GM19395 (cell line): Measurements from ENCODE around the gene TREM2.
"Not testable (repeated sequence)": the region's sequence is repeated elsewhere in the genome, so short reads cannot be mapped to it uniquely, and the experiment has no call there.

Source experiments
- ATAC-seq: cut with Tn5 transposase; IDR thresholded peaks from one replicate; pipeline ENCODE4 v1.9.1; 2021; ENCODE audit warnings: mild to moderate bottlenecking, moderate library complexity; ENCODE audit not compliant: unreplicated experiment

The TREM2 gene

DNA sequence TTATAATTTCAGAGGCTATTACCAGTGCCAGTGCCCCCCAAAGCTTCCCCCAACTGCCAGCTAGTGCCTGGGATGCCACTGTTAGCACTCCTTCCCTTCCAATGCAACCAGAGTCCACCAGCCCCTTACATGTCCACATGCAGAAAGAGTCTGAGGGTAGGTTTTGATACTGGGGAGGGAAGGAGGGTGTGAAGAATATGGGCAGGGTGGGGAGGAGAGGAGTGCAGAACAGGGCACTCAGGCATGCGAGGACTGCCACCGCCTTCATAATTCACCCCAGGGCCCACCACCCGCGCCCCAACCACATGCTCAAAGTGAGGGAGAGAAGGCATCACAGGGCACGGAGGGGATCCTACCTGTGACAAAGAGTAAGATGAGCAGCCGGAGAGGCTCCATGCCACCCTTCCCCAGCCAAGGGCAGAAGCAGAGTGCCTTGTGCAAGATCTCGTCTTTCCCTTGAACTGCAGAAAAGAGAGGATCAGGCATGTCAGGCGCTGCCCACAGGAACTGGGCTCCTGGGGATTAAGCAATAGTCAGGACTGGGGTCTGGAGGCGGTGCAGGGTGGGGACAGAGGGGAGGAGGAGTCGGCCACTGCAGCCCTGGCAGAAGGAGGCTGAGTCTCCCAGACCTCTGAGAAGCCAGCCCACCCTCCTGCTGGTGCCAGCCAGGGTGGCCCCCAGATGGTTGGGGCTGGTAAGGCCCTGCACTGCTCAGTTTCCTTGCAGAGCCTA lies at the start of gene TREM2:
Gene TREM2, minus strand, starts transcription at position 430 of the 732 bp plus-strand sequence. Its CDS starts 34 bp downstream, at position 396.
- no peak for ATAC-seq

DNA sequence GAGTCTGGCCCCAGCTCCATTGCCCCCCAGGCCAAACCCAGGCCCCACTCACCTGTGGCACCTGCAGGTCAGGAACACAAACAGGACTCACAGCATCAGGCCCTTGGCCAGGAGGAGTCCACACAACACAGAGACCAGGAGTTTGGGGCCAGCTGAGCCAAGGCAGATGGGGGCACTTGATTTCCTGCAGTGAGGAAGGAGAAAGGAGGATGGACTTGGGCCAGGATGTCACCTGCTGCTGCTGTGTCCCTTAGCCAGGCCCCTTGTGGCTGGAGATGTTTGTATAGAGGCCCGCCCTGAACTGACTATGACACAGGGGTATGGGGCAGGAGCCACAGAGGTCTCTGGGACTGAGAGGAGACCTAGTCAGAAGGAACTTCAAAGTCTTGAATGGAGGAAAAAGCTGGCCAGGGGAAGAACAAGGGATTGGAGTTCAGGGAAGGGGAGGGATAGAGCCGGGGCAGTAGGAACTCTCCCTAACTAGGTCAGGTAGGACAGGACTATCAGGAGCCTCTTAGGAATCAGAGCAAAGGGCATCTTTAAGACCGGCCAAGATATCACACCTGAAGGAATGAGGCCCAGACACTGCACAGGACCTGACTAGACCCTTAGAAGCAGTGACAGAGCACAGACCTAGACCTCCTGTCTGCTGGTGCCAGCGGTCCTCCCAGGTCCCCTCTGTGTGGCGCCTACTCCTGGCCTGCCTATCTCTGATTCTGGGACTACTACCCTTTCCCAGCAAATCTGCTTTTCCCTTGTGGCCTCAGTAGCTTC lies 46.8 kb upstream of the TREM2 start:
- ATAC-seq = no peak

DNA sequence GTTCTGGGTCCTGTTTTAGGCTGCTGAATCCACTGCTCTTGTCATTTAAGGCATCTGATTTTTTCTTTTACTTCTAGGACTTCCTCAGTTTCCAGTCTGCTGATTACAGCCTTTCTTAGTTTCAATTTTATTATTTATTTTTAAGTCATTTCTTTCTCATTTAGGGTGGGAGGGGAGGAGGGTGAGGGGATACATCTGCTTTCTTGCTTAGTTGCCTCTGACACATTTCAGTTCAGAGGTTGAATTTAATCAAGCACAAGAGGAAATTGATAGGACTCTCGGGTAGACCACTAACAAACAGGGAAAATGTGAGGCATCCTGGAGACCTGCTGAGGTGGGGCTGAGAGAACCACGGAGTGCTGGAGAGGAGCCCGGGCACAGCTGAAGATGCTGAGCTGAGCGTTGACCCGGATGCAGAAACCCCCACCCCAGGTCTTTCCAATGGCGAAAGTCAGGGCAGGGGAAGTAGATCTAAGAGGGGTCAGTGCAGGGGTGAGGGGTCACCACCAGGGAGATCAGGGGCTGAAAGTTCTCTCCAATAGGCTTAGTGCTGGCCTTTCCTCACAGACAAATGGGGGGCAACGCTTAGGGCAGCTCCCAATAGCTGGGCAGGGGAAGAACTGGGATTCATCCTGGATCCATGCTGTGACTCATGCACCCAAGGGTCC lies 45.7 kb upstream of the TREM2 start:
- no peak for ATAC-seq

DNA sequence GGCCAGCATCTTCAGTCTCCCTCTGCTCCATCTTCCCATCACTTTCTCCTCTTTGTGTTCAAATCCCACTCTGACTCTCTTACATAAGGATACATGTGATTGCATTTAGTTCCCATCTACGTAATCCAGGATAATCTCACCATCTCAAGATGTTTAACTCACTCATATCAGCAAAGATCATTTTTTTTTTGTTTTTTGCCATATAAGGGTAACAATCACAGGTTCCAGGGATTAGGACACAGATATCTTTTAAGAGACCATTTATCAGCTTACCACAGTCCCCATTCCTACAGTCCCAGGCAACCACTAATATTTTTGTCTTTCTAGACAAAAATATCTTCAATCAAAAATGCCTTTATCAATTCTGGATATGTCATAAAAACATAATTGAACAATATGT lies 41.2 kb upstream of the TREM2 start:
- no peak for ATAC-seq

DNA sequence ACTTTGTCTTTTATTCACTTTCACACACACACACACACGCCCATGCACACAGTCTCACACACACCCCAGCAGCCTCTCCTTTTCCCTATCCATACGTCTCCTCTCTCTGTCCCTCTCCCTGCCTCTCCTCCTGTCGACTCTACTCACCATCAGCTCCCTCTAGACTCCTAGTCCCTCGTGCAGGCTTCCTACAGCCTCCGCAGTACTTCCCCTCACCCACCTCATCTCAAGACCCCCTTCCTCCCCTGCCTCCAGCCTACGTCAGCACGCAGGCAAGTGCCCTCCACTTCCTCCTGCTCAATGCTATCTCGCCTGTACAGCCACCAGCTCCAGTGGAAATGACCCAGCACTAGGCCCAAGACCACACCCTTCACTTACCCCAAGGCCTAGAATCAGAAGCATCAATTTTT lies 38.9 kb upstream of the TREM2 start:
- ATAC-seq = no peak

DNA sequence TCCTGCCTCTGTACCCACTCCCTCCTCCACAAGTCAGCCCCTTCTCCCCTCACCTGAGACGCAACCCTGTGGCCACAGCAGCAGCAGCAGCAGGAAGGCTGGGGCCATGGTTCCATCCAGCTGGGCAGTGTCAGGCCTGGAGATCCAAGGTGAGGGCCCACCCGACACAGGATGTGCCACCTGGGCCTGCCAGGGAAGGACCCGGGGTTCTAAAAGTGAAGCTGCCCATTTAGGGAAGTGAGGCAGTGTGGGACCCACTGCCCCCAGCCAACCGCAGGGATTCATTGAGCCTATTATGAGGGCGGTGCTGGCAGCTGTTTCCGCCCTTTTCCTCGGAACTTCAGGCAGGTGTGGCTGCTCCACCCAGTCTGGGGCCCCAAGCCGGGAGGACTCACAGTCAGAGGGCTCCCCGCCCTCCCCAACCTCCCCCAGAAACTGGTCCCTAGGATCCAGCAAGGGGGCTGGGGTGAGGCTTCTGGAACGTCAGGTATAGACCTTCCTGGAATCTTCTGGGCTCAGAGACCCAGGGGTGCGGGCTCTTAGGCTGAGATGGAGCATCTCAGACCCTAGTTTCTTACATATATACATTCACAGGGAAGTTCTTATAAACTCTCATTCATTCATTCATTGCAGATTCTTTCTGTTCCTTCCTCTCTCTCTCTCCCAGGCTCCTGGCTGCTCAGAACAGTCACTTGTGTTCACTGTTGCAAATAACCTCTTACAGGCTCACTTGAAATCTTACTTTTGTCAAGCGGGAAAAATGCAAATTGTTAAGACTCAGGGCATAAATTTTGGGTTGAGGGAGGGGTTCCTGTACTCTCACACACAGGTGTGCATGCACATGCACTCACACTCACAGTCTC lies 38.2 kb upstream of the TREM2 start, which contains the start of gene TREML2:
Gene TREML2, minus strand, starts transcription at position 249 of the 863 bp plus-strand sequence. Its CDS starts 141 bp downstream, at position 108.
- ATAC-seq = peak; percentile 61

DNA sequence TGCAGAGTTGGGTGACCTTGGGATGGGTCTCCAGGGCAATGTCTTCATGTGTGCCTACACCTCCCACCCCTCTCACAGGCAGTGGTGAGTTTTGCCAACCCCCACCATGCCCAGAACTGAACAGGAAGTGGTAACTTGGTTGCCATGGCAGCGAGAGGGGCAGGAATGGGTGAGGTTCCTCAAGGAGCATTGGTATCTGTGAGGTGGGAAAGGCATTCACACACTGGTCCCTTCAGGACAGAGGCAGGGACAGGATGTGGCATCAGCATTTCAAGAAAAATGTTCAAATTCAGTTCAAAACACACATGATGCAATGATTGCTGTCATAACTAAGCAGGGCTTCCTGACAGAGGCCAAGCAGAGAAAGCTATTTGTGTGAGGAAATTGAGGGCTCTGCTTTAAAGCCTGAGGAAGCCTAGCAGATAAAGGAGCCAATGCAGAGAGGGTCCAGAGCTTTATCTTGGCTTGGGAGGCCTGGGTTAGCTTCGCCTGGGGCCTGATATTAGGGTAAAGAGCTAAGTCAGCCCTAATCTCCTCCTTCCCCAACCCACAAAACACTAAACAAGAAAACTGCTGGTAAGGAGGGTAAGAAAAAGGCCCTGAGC lies 37.5 kb upstream of the TREM2 start:
- peak; percentile 31 for ATAC-seq

DNA sequence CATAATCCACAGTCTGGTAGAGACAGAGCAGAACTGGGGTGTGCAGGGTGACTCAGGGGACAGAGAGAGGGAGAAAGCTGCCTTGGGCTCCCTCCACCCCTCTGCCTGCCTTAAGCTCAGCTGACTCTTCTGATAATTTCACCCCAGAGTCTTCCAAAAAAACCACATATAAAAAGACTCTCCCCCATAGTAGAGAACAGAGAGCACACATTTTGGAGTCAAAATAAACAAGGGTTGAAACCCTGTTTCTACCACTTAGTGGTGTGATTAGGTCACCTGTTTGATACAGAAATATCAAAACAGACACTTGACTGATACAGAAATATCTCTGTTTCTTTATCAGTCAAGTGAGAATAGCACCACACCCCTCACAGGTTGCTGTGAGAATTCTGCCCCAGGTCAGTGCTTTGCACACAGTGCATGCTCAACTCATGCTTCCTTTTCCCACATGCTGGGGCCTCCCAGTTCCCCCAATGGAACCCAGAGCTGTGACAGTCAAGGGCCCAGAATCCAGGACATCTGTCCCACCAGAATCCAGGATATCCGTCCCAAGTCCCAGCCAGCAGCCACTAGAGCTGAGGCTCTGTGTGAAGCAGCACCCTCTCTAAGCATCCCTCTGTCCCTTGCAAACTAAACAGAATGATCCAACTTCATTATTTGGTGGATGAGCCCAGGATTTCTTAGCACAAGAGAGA lies 36.8 kb upstream of the TREM2 start:
- ATAC-seq = peak; percentile 58

DNA sequence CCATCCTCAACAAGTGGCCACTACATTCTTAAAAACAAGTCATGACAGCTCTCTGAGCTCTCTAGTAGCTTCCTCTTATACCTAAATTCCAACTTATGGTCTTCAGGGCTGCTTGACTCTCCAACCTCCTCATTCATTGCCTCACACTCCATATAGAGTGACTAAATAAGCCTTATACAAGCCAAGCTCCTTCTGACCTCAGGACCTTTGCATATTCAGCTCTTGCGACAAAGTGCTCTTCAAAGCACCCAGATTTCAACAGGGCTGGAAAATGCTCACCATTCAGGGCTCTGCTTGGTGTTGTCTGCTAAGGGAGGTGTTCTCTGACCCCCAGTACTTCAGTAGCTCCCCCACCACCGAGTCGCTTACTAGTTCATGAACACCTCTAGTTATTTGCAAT lies 34.3 kb upstream of the TREM2 start:
- no peak for ATAC-seq

DNA sequence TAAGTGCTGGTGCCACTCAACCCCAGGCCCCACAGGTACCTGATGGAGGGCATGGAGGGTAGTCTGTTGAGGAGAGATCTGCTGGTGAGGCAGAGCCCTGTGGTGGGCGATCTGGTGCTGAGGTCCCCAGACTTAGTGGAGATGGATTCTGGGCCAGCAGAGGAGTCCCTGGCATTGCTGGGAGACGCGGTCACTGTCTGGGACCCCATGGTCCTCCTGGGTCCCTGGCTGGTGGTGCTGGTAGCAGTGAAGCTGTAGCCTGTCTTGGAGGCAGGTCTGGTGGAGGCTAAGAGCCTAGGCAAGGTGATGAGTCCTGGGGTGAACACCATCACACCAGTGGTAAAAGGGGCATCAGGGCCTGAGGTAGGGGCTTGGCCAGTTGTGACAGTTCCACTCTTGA lies 31.5 kb upstream of the TREM2 start:
- no peak for ATAC-seq

DNA sequence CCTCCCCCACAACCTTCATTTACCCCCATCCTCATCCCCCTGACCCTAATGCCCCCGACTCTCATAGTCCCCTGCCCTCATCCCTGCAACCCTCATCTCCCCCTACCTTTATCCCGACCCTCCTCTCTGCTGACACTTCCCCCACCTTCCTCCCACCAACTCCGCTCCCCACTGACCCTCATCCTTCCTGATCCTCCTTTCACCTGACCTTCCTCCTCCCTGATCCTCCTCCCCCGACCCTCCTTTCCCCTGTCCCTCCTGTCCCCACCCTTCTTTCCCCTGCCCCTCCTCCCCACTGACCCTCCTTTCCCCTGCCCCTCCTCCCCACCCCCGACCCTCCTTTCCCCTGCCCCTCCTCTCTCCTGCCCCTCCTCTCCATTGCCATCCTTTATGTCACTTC lies 31.0 kb upstream of the TREM2 start:
- ATAC-seq = no peak

DNA sequence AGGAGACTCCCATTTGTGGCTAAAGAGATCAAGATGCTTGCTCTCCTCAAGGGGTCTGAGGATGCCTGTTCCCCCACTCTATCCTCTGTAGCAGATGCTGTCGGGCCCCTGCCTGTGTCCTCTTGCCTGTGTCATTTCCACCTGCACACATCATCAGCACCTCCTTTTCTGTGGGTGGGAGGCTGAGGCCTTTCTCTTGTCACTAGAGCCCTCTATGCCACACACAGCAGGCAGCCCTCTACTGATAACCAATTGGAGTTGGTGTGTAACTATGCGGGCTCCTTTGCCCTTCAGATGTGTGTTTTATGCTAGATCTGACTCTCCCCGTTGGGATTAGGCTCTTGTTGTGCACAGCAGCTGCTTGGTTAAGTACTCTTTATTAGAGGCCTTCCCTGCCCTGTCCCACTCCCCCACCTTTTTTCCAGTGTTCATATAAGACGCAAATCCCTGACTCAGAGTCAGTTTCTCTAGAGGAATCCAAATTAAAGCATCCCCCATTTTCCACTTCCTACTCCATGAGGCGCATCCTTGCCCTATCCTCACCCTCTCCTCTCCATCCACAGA lies 30.3 kb upstream of the TREM2 start:
- no peak for ATAC-seq

DNA sequence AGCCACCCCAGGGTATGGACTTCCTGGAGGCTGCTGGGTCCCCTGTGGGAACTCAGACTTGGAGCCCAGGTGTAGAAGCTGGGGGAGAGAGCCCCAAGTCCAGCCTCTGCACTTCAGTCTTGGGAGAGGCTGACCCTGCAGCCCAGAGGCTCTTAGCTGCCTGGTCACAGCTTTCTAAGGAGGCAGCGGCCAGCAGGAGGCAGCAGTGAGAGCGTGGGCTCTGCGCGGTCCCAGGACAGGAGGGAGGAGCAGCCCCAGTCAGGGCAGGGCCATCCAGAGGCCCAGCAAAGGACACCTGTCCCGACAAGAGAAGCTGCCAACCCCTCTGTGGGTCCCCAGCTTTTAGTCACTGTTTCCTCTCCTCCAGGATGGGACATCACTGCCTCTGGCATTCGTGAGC lies 28.7 kb upstream of the TREM2 start:
- no peak for ATAC-seq

DNA sequence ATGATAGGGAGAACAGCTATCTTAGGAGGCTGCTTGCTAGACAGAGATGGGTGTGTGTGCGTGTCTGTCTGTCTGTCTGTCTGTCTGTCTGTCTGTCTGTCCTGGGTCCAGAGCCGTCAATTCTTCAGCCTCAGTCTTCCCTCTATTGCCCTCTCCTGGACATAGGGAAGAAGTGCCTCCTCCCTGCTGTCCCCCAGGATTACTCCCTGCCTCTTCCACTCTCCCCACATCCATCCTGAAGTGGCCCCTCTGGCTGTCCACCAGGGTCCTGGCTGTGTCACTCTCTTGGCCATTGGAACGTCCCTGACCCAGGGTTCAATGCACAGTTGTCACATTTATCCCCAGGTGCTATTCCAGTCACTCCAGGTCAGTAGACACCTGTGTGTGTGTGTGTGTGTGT lies 27.9 kb upstream of the TREM2 start:
- no peak for ATAC-seq

DNA sequence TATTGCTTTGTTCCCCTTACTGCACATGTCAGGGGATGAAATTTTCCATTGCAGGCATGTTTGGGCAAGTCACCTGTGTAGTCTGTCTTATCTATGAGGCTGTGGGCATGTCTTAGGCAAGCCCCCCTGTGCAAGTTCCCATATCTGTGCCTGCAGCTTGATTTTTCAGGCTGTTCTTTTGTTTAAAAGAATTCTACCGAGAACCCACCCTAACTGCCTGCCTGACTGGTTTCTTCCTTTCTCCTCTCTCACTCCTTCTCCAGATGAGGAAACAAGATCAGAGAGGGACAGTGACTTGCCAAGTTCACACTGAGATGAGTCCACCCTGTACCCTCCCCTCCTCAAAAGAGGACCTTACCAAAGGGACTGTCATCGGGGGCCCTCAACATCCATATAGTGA lies 27.1 kb upstream of the TREM2 start:
- no peak for ATAC-seq

DNA sequence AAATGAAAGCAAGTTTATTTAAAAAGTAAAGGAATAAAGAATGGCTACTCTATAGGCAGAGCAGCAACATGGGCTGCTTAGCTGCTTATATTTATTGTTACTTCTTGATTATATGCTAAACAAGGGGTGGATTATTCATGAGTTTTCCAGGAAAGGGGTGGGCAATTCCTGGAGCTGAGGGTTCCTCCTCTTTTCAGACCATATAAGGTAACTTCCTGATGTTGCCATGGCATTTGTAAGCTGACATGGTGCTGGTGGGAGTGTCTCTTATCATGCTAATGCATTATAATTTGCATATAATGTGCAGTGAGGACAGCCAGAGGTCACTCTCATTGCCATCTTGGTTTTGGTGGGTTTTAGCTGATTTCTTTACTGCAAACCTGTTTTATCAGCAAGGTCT lies 26.1 kb upstream of the TREM2 start:
- not testable (repeated sequence) for ATAC-seq

DNA sequence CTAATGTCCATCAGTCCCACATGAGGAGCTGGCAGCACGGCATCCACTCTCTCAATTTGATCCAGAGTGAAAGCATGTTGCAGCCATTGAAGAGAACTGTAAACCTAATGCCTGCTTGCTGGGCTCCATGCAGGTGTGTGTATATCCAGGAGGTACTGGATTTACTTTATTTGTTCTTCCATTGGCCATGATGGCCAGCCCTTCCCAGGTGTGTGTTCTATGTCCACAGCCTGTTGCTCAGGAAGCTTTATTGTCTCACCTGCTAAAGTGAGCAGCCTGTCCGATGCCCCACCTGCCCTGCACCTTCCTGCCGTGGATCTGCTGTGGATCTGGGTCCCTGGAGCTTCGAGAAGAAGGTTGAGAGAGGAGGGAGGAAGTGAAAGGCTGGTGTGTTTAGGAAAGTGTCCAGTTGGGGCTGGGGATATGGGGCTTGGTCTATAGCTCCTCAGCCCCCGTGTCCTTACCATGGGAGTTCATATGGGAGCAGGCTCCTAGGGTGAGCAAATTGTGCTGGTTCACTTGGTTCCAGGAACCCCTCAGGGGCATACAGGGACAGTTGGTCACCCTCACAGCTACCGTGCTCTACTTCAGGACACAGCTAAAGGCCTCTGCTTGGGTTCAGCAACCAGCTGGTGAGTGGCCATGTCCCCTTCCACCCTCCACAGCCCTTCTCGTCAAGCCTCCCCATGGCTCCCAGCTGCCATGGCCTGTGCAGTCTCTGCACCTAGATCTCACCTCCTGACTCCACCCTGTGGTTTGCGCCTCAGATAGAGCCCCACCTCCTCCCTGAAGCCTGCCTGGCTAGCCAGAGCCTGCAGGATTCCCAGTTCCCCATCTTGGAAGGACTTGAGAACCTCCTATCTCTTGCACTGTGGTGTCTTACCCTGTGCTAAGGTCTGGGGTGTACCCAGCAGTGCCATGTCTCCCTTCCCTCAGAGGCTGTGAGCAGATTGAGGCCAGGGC lies 25.3 kb upstream of the TREM2 start:
- ATAC-seq = no peak

DNA sequence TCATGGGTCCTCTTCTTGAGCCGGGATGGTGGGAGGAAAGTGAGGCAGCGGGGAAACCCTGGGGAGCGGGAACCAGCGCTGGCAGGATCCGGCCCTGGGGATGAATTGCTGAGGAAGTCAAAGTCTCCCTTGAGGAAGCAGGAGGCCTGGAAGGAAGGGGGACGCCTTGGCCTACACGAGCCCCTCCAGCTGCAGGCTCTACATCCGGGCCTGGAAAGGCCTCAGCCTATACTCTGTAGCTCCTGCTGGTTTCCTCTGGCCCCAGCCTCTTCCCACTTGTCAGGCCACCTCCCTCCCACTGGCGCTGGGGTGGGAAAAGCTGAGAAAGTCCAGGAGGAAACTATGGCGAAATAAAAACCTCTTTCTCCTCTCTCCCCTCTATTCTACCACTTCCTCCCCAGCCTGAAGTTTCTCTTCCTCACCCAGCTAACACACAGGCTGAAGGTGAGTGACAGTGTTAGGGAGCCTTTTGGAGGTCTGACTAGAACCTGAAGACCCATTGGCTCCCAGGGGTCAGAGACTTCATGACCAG lies 23.2 kb upstream of the TREM2 start:
- ATAC-seq = no peak
